LNCaP clone FGC (cell line): ENCODE measurements around the gene LMNTD2.
"Not testable (repeated sequence)": the region's sequence is repeated elsewhere in the genome, so short reads cannot be mapped to it uniquely, and the experiment has no call there.

Experiments used
- DNase-seq: peaks from one replicate; pipeline ENCODE4 v3.0.0-alpha.2; 2011; ENCODE audit warnings: low read depth
- H3K4me3 ChIP-seq: 2 replicates; pipeline ENCODE4 v1.5.1; 2011; ENCODE audit warnings: mild to moderate bottlenecking, low read depth, low read length, control low read depth
- CTCF ChIP-seq: IDR thresholded peaks from 2 replicates; pipeline ENCODE4 v1.5.1; 2012; ENCODE audit warnings: mild to moderate bottlenecking; ENCODE audit not compliant: control insufficient read depth, insufficient read depth; ENCODE audit errors: extremely low read depth

The LMNTD2 gene

GRCh38 chr11:578276-579035 lies 17.9 kb upstream of the LMNTD2 start:
- DNase-seq: no peak
- H3K4me3 ChIP-seq: peak overlapping the region; percentile 69
- TF ChIP-seq CTCF: no peak

- no peak for TF ChIP-seq CTCF
- H3K4me3 ChIP-seq: peak overlapping the region; percentile 69
- no peak for DNase-seq
These were observed 17.0 kb upstream of the LMNTD2 start for GRCh38 chr11:577611-577894.

- no peak for DNase-seq
- peak overlapping the region; percentile 69 for H3K4me3 ChIP-seq
- no peak for TF ChIP-seq CTCF
These were observed 16.5 kb upstream of the LMNTD2 start for GRCh38 chr11:576811-577610.

GRCh38 chr11:575996-576768 lies 15.6 kb upstream of the LMNTD2 start, which contains the start of gene PHRF1:
TSS of gene PHRF1 (plus strand) at chr11:576470. CDS start at chr11:581513, 5,043 bp downstream.
- DNase-seq: peak; percentile 79
- TF ChIP-seq CTCF: no peak

GRCh38 chr11:575313-575995 lies 14.9 kb upstream of the LMNTD2 start:
- H3K4me3 ChIP-seq: peak overlapping the region; percentile 79
- TF ChIP-seq CTCF: no peak
- DNase-seq: peak; percentile 41

More at GRCh38 chr11:575996-576768, 15.6 kb upstream of the LMNTD2 start, which contains the start of gene PHRF1:
- peak within 1 kb of the TSS; percentile 79 for H3K4me3 ChIP-seq

DNA sequence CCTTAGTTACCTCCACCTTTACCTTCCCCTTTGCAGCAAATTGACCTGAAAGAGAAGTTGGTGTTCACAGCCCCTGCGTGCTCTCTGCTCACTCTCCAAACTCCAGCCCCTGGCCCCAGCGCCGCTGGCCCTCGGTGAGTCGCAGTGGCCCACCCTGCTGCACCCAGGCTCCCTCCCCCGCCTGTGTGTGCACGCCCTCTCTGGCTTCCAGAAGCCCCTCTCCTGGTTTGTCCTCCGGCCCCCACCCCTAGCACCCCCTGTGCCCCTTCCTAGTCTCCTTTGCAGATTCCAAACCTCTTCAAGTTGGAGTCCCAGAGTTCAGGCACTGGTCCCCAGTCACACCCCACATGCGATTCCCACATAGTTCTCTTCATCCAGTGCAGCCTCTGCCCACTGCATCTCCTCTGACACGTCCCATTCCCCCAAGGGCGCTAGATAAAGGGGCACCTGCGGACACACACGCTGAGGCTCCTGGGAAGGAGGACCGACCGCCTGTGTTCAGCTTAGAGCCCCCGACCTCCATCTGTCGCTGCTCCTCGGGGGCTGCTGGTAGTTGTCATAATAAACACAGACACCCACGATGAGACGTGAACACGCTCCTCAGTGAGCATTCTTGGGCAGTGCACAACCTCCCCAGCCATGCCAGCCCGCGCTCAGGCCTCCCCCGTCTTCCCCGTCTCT lies 14.2 kb upstream of the LMNTD2 start:
- no peak for TF ChIP-seq CTCF

GRCh38 chr11:574031-574570 lies 13.6 kb upstream of the LMNTD2 start:
- peak overlapping the region; percentile 79 for H3K4me3 ChIP-seq
- not testable (repeated sequence) for DNase-seq

More for the DNA sequence above, 14.2 kb upstream of the LMNTD2 start:
- DNase-seq: no peak
- H3K4me3 ChIP-seq: peak overlapping the region; percentile 79
